Activated CD4-positive, alpha-beta memory T cell treated with anti-CD3 and anti-CD28 coated beads, Interleukin-2, amount 10 ng/mL, durations not matched to agents 7 days and 5 days (primary cell): ENCODE measurements around the gene GLP1R. TPM values are rescaled to one million over a fixed set of nuclear protein-coding genes. Genes with fewer than 3 reads are reported as not detected.

ENCODE experiments used
- CTCF ChIA-PET: fragments of 350-600 bp; sonication (Branson Sonifier 250); formaldehyde crosslinking; loops from one replicate; lab custom pipeline; 2021; ENCODE audit warnings: antibody characterized with exemption, inconsistent platforms; lab: Charles Lee
- POLR2A ChIA-PET: fragments of 350-600 bp; sonication (Branson Sonifier 250); formaldehyde crosslinking; loops from one replicate; lab custom pipeline; 2021; ENCODE audit warnings: antibody characterized with exemption; lab: Charles Lee
- DNase-seq: peaks from one replicate; pipeline ENCODE4 v3.0.0-alpha.2; 2020
- H3K27ac Mint-ChIP-seq: one replicate; pipeline ENCODE4 v1.8.0; 2021; ENCODE audit warnings: mild to moderate bottlenecking, mixed read lengths
- H3K27me3 Mint-ChIP-seq: one replicate; pipeline ENCODE4 v1.8.0; 2021; ENCODE audit warnings: mixed read lengths
- H3K36me3 Mint-ChIP-seq: one replicate; pipeline ENCODE4 v1.8.0; 2021; ENCODE audit warnings: low read depth, mixed read lengths
- H3K4me1 Mint-ChIP-seq: one replicate; pipeline ENCODE4 v1.8.0; 2021; ENCODE audit warnings: mixed read lengths
- H3K4me3 Mint-ChIP-seq: one replicate; pipeline ENCODE4 v1.8.0; 2021; ENCODE audit warnings: mild to moderate bottlenecking, mixed read lengths
- H3K9me3 Mint-ChIP-seq: one replicate; pipeline ENCODE4 v1.8.0; 2021; ENCODE audit warnings: mixed read lengths
- total RNA-seq, 2 experiments: library from RNA; stranded (reverse); gene quantifications; one replicate each; pipeline ENCODE4 v1.2.3, GENCODE V29; 2021

GLP1R gene
- total RNA-seq, 2 experiments from 2014 or later: not detected

GRCh38 chr6:39060467-39061160 lies 12.0 kb downstream of the GLP1R start:
- POLR2A ChIA-PET: no interaction called here
- H3K36me3 Mint-ChIP-seq: no peaks in the 10 kb centered on the region

DNA sequence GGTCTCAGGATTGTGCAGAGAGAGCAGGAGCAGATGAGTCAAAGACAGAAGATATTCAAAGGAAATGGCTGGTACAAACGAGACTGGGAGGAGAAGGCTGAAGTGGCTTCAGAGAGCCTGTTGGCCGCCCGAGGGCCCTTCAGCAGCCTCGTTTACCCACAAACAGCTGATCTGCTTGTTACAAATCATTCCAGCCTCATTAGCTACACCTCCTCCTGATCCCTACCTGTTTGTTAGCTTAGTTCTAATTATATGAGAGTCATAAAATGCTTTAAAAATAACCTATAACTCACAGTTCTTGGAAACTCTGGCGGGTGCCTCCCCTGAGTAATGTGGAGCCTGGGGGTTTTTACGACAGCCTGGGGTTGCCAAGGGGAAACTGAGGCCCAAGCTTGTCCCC lies 12.6 kb downstream of the GLP1R start:
- Mint-ChIP-seq H3K36me3 (no peaks in the 10 kb centered on the region), H3K27ac (no peak overlapping the region), H3K9me3 (no peaks in the 10 kb centered on the region), H3K4me1 (no peaks in the 10 kb centered on the region), H3K27me3 (peaks cover 6% of the 10 kb centered on the region), H3K4me3 (no peak overlapping the region)
- ChIA-PET POLR2A (no interaction called here), CTCF (interaction anchor here (1.4 kb wide), 1 partner anchor 64 kb away, joined by 3 read pairs; no protein-coding TSS in a partner anchor)
- DNase-seq: no peak

More at GRCh38 chr6:39060467-39061160, 12.0 kb downstream of the GLP1R start:
- no peak for DNase-seq
- CTCF ChIA-PET: interaction anchor here (1.4 kb wide), 1 partner anchor 64 kb away, joined by 3 read pairs; no protein-coding TSS in a partner anchor
- Mint-ChIP-seq H3K4me3 (no peak overlapping the region), H3K27ac (no peak overlapping the region), H3K27me3 (peaks cover 6% of the 10 kb centered on the region), H3K9me3 (no peaks in the 10 kb centered on the region), H3K4me1 (no peaks in the 10 kb centered on the region)

GRCh38 chr6:39061588-39061987 lies 13.0 kb downstream of the GLP1R start:
- H3K27ac Mint-ChIP-seq: no peak overlapping the region
- no peaks in the 10 kb centered on the region for H3K4me1 Mint-ChIP-seq
- no peak overlapping the region for H3K4me3 Mint-ChIP-seq
- ChIA-PET POLR2A (no interaction called here), CTCF (interaction anchor here (1.4 kb wide), 1 partner anchor 65 kb away, joined by 3 read pairs; no protein-coding TSS in a partner anchor)
- peaks cover 7% of the 10 kb centered on the region for H3K27me3 Mint-ChIP-seq
- DNase-seq: no peak
- H3K9me3 Mint-ChIP-seq: no peaks in the 10 kb centered on the region
- H3K36me3 Mint-ChIP-seq: no peaks in the 10 kb centered on the region

DNA sequence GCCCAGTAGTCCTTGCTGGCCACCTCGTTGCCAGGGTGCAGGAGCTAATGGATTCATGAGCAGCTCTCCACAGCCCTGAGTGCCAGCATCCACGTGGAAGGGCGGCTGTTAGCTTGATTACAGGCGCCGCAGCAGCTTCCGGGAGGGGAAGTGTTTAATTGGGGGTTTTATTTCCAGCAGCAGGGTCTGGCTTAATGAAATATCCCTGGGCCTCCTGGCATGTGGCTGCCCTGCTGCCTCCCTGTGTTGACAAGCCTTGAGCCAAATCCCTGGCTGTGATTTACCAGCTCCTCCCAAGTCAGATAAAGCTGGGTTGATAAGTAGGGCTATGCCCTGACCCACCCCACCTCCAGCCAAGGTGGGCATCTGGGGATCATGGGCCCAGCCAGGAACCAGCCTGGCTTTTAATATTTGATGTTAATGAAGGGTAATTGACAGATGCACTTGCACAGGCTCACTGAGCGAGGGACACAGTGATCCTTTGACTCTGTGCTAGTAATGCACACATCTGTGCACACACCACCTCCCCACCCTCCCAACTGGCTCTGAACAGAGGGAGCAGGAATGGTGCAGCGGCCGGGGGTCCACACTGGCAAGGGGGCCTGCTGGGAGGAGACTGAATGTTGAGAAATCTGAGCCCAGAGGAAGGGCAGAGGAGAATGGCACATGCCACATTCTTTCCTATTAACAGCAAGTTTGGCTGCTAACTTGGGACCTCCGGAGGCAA lies 13.6 kb downstream of the GLP1R start:
- Mint-ChIP-seq H3K27me3 (peaks cover 7% of the 10 kb centered on the region), H3K4me3 (no peak overlapping the region), H3K27ac (no peak overlapping the region), H3K36me3 (no peaks in the 10 kb centered on the region), H3K4me1 (no peaks in the 10 kb centered on the region), H3K9me3 (no peaks in the 10 kb centered on the region)
- ChIA-PET POLR2A (no interaction called here), CTCF (no interaction called here)
- DNase-seq: no peak

- H3K9me3 Mint-ChIP-seq: no peaks in the 10 kb centered on the region
- H3K36me3 Mint-ChIP-seq: no peaks in the 10 kb centered on the region
- no peak overlapping the region for H3K4me3 Mint-ChIP-seq
- no peaks in the 10 kb centered on the region for H3K4me1 Mint-ChIP-seq
- H3K27me3 Mint-ChIP-seq: peaks cover 9% of the 10 kb centered on the region
- ChIA-PET POLR2A (no interaction called here), CTCF (no interaction called here)
- no peak overlapping the region for H3K27ac Mint-ChIP-seq
- DNase-seq: no peak
Observed at GRCh38 chr6:39063526-39063925, 14.9 kb downstream of the GLP1R start.

- no peak overlapping the region for H3K27ac Mint-ChIP-seq
- no peak for DNase-seq
- ChIA-PET CTCF (no interaction called here), POLR2A (no interaction called here)
- H3K4me1 Mint-ChIP-seq: no peaks in the 10 kb centered on the region
- no peaks in the 10 kb centered on the region for H3K9me3 Mint-ChIP-seq
- H3K36me3 Mint-ChIP-seq: no peaks in the 10 kb centered on the region
- peaks cover 19% of the 10 kb centered on the region for H3K27me3 Mint-ChIP-seq
- no peak overlapping the region for H3K4me3 Mint-ChIP-seq
Observed at GRCh38 chr6:39065561-39065960, 17.0 kb downstream of the GLP1R start.

DNA sequence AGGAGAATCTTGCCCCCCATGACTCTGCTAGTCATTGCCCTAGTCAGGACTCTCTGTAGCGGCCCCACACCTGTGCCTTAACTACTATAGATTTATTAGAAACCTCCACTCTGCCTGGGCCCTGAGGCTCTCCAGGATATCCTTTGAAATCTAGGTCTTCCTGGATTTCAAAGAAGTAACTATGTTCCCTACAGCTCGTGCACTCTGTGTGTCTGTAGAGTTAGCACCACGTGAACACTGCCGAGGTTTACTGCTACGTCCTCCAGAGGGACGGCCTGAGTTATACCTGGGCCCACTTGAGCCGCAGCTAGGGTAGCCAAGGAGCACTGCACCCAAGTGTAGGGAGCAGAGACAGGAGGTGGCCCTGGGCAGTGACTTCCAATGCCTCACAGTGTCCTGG lies 19.8 kb downstream of the GLP1R start:
- CTCF ChIA-PET: no interaction called here
- Mint-ChIP-seq H3K4me1 (no peaks in the 10 kb centered on the region), H3K27me3 (peaks cover 19% of the 10 kb centered on the region), H3K36me3 (no peaks in the 10 kb centered on the region), H3K27ac (no peak overlapping the region), H3K9me3 (no peaks in the 10 kb centered on the region), H3K4me3 (no peak overlapping the region)
- DNase-seq: no peak
- POLR2A ChIA-PET: no interaction called here

DNA sequence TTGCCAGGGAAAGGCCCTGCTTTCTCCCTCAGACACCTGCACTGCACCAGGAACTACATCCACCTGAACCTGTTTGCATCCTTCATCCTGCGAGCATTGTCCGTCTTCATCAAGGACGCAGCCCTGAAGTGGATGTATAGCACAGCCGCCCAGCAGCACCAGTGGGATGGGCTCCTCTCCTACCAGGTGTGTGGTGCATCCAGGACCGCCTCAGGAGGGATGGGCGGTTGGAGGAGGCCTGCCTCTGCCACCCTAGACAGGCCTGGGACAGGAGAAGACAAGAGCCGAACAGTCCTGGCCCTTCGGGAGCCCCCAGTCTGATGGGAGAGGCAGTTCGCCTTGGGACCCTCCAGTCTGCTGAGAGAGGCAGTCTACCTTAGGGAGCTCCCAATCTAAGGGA lies 24.2 kb downstream of the GLP1R start:
- H3K36me3 Mint-ChIP-seq: no peaks in the 10 kb centered on the region
- H3K27me3 Mint-ChIP-seq: peaks cover 15% of the 10 kb centered on the region
- no peaks in the 10 kb centered on the region for H3K9me3 Mint-ChIP-seq
- CTCF ChIA-PET: no interaction called here
- no peaks in the 10 kb centered on the region for H3K4me1 Mint-ChIP-seq
- POLR2A ChIA-PET: no interaction called here
- DNase-seq: no peak
- H3K4me3 Mint-ChIP-seq: no peak overlapping the region
- H3K27ac Mint-ChIP-seq: no peak overlapping the region

GRCh38 chr6:39073471-39074355 lies 25.1 kb downstream of the GLP1R start:
- no peak for DNase-seq
- no peaks in the 10 kb centered on the region for H3K4me1 Mint-ChIP-seq
- H3K9me3 Mint-ChIP-seq: no peaks in the 10 kb centered on the region
- no peak overlapping the region for H3K27ac Mint-ChIP-seq
- ChIA-PET CTCF (no interaction called here), POLR2A (no interaction called here)
- H3K36me3 Mint-ChIP-seq: no peaks in the 10 kb centered on the region
- no peak overlapping the region for H3K4me3 Mint-ChIP-seq
- peaks cover 12% of the 10 kb centered on the region for H3K27me3 Mint-ChIP-seq

DNA sequence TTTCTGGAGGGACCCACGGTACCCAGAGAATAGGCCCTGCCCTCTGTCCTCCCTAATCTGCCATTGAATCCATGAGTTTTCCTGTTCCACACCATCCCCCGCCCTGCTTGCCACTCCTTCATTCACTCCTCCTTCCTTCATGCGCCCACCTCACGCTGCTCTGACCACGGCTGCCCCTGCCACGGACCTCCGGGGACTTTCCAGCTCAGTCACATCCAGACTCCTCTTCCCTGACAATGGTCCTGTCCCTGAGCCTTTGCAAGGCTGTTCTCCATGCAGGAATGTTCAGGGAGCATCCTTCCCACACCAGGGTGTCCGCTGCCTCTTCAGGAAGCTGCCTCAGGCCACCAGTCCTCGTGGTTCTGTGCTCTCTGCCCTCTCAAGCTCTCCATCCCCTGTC lies 25.9 kb downstream of the GLP1R start:
- Mint-ChIP-seq H3K27me3 (peaks cover 8% of the 10 kb centered on the region), H3K4me3 (no peak overlapping the region), H3K27ac (no peak overlapping the region), H3K9me3 (no peaks in the 10 kb centered on the region), H3K4me1 (no peaks in the 10 kb centered on the region), H3K36me3 (no peaks in the 10 kb centered on the region)
- POLR2A ChIA-PET: no interaction called here
- no peak for DNase-seq
- CTCF ChIA-PET: no interaction called here

DNA sequence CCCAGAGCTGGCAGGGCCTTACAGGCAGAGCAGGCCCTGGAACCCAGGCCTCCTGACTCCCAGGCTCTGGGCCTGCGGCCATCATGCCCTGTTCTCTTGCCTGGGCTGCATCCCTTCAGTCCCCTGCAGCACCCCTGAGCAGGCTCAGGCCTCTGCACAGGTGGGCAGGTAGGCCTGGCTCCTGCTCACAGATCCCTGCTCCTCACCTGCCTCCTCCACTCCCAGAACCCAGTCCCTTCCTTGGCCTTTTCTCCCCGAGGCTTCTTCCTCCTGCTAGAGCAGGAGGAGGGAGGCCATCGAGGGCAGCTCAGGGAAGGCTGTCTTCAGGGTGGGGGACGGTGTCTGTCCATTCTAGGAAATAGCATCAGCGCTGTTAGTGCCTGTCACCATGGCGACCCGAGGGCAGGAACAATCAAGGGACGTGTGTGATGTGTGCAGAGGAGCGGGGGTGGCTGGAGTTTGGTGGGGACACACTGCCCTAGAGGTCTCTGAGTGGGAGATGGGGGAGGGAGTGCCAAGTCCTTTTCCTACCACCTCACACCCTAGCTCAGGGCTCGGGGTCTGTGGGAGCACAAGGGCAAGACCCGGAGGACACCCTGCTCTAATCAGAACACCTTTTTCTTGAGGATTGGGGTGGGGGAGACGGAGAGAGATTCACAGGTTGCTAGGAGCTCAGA lies 26.6 kb downstream of the GLP1R start:
- H3K4me3 Mint-ChIP-seq: no peak overlapping the region
- H3K27ac Mint-ChIP-seq: no peak overlapping the region
- POLR2A ChIA-PET: no interaction called here
- CTCF ChIA-PET: no interaction called here
- no peaks in the 10 kb centered on the region for H3K9me3 Mint-ChIP-seq
- peak; percentile 11 for DNase-seq
- no peaks in the 10 kb centered on the region for H3K36me3 Mint-ChIP-seq
- no peaks in the 10 kb centered on the region for H3K4me1 Mint-ChIP-seq
- H3K27me3 Mint-ChIP-seq: peaks cover 7% of the 10 kb centered on the region

DNA sequence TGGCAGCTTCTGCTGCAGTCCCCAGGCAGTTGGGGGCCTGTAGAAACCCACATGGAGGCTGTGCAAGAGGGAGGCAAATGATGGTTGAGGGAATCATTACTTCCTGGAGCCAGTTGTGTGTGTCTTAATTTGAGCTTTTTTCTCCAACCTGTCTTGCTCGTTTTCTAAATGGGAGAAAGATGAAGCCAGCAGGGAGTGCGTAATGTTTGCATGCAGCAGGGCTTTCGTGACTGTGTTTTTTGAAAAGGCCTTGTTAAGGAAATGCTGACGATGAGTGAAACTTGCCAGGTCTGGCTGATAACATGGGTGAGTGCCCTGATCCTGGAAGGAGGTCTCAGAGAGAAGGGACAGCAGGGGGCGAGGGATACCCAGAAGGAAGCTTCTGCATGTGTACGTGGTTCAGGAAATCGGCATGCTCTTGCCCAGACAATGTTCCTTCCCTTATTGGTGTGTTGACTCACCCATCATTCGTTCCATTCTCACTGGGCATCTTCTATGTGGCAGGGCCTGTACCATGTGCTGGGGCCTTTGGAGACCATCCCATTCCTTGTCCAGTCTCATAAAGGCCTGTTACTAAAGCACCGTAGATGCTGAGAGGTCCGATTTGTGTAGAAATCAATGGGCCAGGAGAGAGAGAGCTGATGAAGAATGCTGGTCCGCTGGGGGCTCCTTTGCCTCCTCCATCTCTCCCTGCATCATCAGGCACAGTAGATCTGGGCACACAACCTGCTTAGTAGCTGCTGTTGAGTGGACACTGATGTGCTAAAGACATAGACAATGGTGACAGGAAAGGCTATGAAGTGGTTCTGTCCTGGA lies 27.4 kb downstream of the GLP1R start:
- H3K4me1 Mint-ChIP-seq: no peaks in the 10 kb centered on the region
- no peaks in the 10 kb centered on the region for H3K9me3 Mint-ChIP-seq
- DNase-seq: peak; percentile 11
- ChIA-PET CTCF (no interaction called here), POLR2A (no interaction called here)
- no peak overlapping the region for H3K4me3 Mint-ChIP-seq
- peaks cover 3% of the 10 kb centered on the region for H3K27me3 Mint-ChIP-seq
- no peak overlapping the region for H3K27ac Mint-ChIP-seq
- no peaks in the 10 kb centered on the region for H3K36me3 Mint-ChIP-seq
